Fibroblast of lung (primary cell): ENCODE results near the gene SNX5. TPM values are rescaled to one million over a fixed set of nuclear protein-coding genes. Genes with fewer than 3 reads are reported as not detected.

Source experiments
- DNase-seq, 2 donors: peaks; one replicate each; pipeline versions ENCODE4 v3.0.0 to v3.0.0-alpha.2; 2010; ENCODE audit warnings: low read depth in 2 of 2
- H2AFZ ChIP-seq: 2 replicates; pipeline ENCODE4 v1.5.1; 2012; ENCODE audit warnings: low read length, control low read depth, inconsistent platforms
- H3K27ac ChIP-seq: 2 replicates; pipeline ENCODE4 v1.5.1; 2011; ENCODE audit warnings: low read length, control low read depth; ENCODE audit not compliant: insufficient read depth
- H3K27me3 ChIP-seq: 2 replicates; pipeline ENCODE4 v1.5.1; 2011; ENCODE audit warnings: mild to moderate bottlenecking, low read length; ENCODE audit not compliant: control insufficient read depth, insufficient read depth
- H3K36me3 ChIP-seq: 2 replicates; pipeline ENCODE4 v1.5.1; 2011; ENCODE audit warnings: low read length; ENCODE audit not compliant: control insufficient read depth, insufficient read depth
- H3K4me1 ChIP-seq: 2 replicates; pipeline ENCODE4 v1.5.1; 2011; ENCODE audit warnings: low read length; ENCODE audit not compliant: control insufficient read depth, insufficient read depth; ENCODE audit errors: extremely low read depth
- H3K4me2 ChIP-seq: 2 replicates; pipeline ENCODE4 v1.5.1; 2011; ENCODE audit warnings: low read length, control low read depth; ENCODE audit not compliant: insufficient read depth; ENCODE audit errors: extremely low read depth
- H3K4me3 ChIP-seq, 4 experiments: fragments of 200-600 bp in 1 of 4; sonication (generic) in 1 of 4; replicated peaks in 1 of 4; 2 replicates each; pipeline ENCODE4 v1.5.1; 2011 to 2016; ENCODE audit warnings: low read length in 4 of 4, low read depth in 3 of 4, mild to moderate bottlenecking in 3 of 4, control low read depth in 2 of 4, inconsistent platforms in 1 of 4, mixed read lengths in 1 of 4; ENCODE audit not compliant: insufficient read depth in 1 of 4; ENCODE audit errors: control extremely low read depth in 1 of 4
- H3K79me2 ChIP-seq: 2 replicates; pipeline ENCODE4 v1.5.1; 2012; ENCODE audit warnings: mild to moderate bottlenecking, low read length, inconsistent platforms; ENCODE audit not compliant: control insufficient read depth, insufficient read depth
- H3K9ac ChIP-seq: 2 replicates; pipeline ENCODE4 v1.5.1; 2011; ENCODE audit warnings: mild to moderate bottlenecking, low read length, control low read depth; ENCODE audit not compliant: insufficient read depth
- H3K9me3 ChIP-seq: 2 replicates; pipeline ENCODE4 v1.5.1; 2012; ENCODE audit warnings: low read depth, low read length; ENCODE audit not compliant: control insufficient read depth, insufficient read depth
- H4K20me1 ChIP-seq: 2 replicates; pipeline ENCODE4 v1.5.1; 2011; ENCODE audit warnings: low read length; ENCODE audit not compliant: control insufficient read depth, insufficient read depth; ENCODE audit errors: extremely low read depth
- EZH2 ChIP-seq: IDR thresholded peaks from 2 replicates; pipeline ENCODE4 v1.5.1; 2012; ENCODE audit warnings: low read length, control low read depth, mild to moderate bottlenecking; ENCODE audit errors: missing control alignments
- polyA plus RNA-seq, 2 donors: library from polyadenylated mRNA; depleted of rRNA in 1 of 2; stranded (reverse) in 1 of 2; unstranded in 1 of 2; fragments of >200 nt; gene quantifications; 2 replicates each; pipeline ENCODE4 v1.2.1, GENCODE V29; 2011 to 2012; ENCODE audit warnings: missing spikeins in 1 of 2
- total RNA-seq: library from RNA; depleted of rRNA; stranded (reverse); fragments of >200 nt; gene quantifications from 2 replicates; pipeline ENCODE4 v1.2.1, GENCODE V29; 2014
- TF ChIP-seq, protein P1 (sequence below), 2 donors: IDR thresholded peaks in 1 of 2; conservative IDR thresholded peaks in 1 of 2; 1 replicate in 1 of 2; 2 replicates in 1 of 2; pipeline ENCODE4 v1.5.1; 2011 to 2012; ENCODE audit warnings: low read length in 2 of 2, control low read depth in 1 of 2, inconsistent platforms in 1 of 2, low read depth in 1 of 2, mild to moderate bottlenecking in 1 of 2

The SNX5 gene
- total and polyA plus RNA-seq, 2 donors (not counting 1 experiment from before 2014, with no cell fraction given) = 73.5 to 127 TPM

DNA sequence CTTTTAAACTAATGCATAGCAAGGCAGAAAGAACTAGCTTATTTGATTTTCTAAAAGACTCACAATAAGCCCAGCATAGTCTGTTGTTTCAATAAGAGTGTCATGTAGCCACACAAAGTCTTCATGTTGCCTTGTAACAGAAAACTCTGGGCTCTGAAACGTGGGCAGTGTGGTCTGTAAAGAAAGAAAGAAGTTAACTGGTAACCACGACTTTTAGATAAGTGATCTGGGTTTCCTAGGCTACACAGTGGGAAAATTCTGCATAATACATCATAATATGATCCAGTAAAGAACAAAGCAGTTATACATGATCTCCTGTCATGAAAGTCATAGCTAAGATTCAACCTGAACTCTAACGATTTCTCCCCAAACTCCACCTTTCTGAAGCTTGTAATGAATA lies 13.3 kb downstream of the SNX5 start:
- Histone ChIP-seq H3K9me3 (no peaks in the 10 kb centered on the region), H2AFZ (no peak overlapping the region), H3K27ac (no peak overlapping the region), H4K20me1 (peaks cover 2% of the 10 kb centered on the region), H3K27me3 (no peaks in the 10 kb centered on the region), H3K4me2 (no peak overlapping the region), H3K4me1 (peaks cover 19% of the 10 kb centered on the region), H3K79me2 (peaks cover 82% of the 10 kb centered on the region), H3K36me3 (peaks cover 12% of the 10 kb centered on the region), H3K4me3 (no peak overlapping the region), H3K9ac (no peak overlapping the region)
- DNase-seq = peak in 1 of 2 donors; percentile 48
- no peak for TF ChIP-seq EZH2

DNA sequence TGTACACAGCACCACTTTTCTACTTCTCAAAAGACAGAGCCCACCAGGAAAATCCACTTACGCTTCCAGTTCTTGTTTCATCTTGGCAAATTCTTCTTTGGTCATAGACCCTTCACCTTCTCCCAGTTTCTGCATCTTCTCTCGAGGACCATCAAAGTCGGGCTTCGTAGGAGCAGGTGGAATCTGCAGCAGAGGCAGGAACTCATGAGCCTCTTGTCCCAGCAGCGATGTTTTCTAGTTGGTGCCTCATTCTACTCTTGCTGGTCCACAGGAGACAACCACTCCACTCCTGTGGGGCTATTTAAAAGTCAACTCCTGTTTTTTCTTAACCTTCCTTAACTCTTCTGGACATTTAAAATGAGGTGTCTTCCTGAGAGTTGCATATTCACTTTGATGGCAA lies 14.7 kb downstream of the SNX5 start:
- H3K4me1 ChIP-seq = peaks cover 9% of the 10 kb centered on the region
- H3K9ac ChIP-seq = no peak overlapping the region
- no peak overlapping the region for H3K4me3 ChIP-seq
- no peak overlapping the region for H3K27ac ChIP-seq
- H3K9me3 ChIP-seq = no peaks in the 10 kb centered on the region
- H3K79me2 ChIP-seq = peaks cover 70% of the 10 kb centered on the region
- TF ChIP-seq, protein P1, sequence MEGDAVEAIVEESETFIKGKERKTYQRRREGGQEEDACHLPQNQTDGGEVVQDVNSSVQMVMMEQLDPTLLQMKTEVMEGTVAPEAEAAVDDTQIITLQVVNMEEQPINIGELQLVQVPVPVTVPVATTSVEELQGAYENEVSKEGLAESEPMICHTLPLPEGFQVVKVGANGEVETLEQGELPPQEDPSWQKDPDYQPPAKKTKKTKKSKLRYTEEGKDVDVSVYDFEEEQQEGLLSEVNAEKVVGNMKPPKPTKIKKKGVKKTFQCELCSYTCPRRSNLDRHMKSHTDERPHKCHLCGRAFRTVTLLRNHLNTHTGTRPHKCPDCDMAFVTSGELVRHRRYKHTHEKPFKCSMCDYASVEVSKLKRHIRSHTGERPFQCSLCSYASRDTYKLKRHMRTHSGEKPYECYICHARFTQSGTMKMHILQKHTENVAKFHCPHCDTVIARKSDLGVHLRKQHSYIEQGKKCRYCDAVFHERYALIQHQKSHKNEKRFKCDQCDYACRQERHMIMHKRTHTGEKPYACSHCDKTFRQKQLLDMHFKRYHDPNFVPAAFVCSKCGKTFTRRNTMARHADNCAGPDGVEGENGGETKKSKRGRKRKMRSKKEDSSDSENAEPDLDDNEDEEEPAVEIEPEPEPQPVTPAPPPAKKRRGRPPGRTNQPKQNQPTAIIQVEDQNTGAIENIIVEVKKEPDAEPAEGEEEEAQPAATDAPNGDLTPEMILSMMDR (conservative IDR thresholded peaks at IDR 0.05 in 1 of 2, IDR thresholded peaks at IDR 0.05 in 1 of 2; ENCODE audit: low read depth in 1 of 2, low read length in 2 of 2) = no peak
- TF ChIP-seq EZH2 = no peak
- no peaks in the 10 kb centered on the region for H3K27me3 ChIP-seq
- no peak for DNase-seq
- no peak overlapping the region for H2AFZ ChIP-seq
- H4K20me1 ChIP-seq = peaks cover 2% of the 10 kb centered on the region
- H3K4me2 ChIP-seq = no peak overlapping the region
- H3K36me3 ChIP-seq = peaks cover 15% of the 10 kb centered on the region

DNA sequence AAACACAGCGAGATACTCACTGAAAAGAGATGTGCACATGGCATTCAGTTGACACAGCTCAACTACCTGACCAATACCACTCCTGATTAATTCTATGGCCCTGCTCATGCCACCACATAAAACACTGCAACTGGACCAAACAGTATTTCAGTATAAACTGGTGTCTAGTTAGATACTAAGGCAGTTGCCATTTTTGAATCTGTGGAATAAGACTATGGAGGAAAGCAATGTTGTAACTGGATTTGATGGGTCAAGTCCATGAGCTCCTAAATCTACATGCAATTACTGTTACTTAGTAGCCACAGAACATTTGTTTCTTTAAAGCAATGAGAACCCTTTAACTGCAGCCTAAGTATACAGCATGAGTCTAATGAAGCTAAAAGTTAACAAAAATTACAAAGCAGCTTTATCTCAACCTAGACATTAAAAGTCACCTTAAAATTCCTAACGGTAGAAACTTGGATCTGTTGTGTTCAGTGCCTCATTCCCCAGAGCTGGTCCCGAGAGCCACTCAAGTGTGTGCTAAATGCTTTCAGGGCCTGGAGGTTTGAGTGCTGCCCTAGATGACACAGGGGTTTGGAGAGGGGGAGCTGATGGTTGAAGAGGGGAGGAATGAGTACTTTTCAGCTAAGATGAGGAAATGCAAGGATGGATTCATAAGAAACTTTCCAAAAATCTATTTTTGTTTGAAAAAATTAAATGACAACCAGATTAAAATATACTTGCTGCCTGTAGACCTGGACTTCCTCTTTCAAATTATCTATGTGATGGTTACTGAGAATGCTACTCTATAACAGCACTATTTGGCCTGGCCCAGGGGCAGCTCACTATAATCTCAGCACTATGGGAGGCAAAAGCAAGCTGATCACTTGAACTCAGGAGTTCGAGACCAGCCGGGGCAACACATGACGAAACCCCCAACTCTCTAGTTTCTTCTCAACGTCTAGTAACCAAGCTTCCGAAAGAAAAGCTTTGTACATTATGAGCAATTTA lies 15.6 kb downstream of the SNX5 start:
- Histone ChIP-seq H3K4me3 (no peak overlapping the region), H4K20me1 (no peaks in the 10 kb centered on the region), H3K27ac (no peak overlapping the region), H2AFZ (no peak overlapping the region), H3K4me1 (peaks cover 5% of the 10 kb centered on the region), H3K9me3 (no peaks in the 10 kb centered on the region), H3K9ac (no peak overlapping the region), H3K4me2 (no peak overlapping the region), H3K36me3 (peaks cover 16% of the 10 kb centered on the region), H3K27me3 (no peaks in the 10 kb centered on the region), H3K79me2 (peaks cover 61% of the 10 kb centered on the region)
- TF ChIP-seq, protein P1 (conservative IDR thresholded peaks at IDR 0.05 in 1 of 2, IDR thresholded peaks at IDR 0.05 in 1 of 2; ENCODE audit: low read depth in 1 of 2, low read length in 2 of 2) = no peak
- TF ChIP-seq EZH2 = no peak
- DNase-seq = no peak
